Measurements from ENCODE around the gene RAP2A.

DNA sequence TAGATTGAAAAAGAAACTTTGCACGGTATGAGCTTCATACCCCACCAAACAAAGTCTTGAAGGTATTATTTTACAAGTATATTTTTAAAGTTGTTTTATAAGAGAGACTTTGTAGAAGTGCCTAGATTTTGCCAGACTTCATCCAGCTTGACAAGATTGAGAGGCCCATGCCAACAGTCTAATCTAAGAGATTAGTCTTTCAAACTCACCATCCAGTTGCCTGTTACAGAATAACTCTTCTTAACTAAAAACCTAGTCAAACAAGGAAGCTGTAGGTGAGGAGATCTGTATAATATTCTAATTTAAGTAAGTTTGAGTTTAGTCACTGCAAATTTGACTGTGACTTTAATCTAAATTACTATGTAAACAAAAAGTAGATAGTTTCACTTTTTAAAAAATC, 41.9 kb upstream of the RAP2A start:
- TF ChIP-seq POLR2A (IDR thresholded peaks at IDR 0.05), result no peak
- TF ChIP-seq, protein P1, sequence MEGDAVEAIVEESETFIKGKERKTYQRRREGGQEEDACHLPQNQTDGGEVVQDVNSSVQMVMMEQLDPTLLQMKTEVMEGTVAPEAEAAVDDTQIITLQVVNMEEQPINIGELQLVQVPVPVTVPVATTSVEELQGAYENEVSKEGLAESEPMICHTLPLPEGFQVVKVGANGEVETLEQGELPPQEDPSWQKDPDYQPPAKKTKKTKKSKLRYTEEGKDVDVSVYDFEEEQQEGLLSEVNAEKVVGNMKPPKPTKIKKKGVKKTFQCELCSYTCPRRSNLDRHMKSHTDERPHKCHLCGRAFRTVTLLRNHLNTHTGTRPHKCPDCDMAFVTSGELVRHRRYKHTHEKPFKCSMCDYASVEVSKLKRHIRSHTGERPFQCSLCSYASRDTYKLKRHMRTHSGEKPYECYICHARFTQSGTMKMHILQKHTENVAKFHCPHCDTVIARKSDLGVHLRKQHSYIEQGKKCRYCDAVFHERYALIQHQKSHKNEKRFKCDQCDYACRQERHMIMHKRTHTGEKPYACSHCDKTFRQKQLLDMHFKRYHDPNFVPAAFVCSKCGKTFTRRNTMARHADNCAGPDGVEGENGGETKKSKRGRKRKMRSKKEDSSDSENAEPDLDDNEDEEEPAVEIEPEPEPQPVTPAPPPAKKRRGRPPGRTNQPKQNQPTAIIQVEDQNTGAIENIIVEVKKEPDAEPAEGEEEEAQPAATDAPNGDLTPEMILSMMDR (IDR thresholded peaks at IDR 0.05), result no peak
